ENCODE measurements around the gene PHLDA3.

DNA sequence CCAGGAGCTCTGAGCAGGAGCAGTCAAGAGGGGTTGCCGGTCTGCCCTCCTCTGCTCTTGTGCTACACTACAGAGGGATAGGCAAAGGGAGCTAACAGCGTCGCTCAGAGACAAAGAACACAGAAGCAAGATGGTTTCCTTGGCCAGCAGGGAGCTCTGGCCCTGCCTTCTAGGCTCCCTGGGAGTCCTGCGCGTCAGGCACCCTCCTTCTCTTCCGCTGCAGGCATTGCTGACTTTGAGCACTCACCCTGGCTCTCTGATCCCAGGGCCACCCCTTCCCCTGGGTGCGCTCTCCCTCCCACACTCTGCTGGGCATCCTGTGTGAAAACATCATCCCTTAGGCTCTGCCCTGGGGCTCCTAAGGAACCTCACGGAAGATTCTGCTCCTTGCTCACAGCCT, 47.9 kb downstream of the PHLDA3 start:
- TF ChIP-seq, protein P1, sequence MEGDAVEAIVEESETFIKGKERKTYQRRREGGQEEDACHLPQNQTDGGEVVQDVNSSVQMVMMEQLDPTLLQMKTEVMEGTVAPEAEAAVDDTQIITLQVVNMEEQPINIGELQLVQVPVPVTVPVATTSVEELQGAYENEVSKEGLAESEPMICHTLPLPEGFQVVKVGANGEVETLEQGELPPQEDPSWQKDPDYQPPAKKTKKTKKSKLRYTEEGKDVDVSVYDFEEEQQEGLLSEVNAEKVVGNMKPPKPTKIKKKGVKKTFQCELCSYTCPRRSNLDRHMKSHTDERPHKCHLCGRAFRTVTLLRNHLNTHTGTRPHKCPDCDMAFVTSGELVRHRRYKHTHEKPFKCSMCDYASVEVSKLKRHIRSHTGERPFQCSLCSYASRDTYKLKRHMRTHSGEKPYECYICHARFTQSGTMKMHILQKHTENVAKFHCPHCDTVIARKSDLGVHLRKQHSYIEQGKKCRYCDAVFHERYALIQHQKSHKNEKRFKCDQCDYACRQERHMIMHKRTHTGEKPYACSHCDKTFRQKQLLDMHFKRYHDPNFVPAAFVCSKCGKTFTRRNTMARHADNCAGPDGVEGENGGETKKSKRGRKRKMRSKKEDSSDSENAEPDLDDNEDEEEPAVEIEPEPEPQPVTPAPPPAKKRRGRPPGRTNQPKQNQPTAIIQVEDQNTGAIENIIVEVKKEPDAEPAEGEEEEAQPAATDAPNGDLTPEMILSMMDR (IDR thresholded peaks at IDR 0.05 in 8 of 11, conservative IDR thresholded peaks at IDR 0.05 in 3 of 11) = no peak
- TF ChIP-seq POLR2AphosphoS5 (IDR thresholded peaks at IDR 0.05) = no peak
